AG04449 (cell line): ENCODE measurements around the gene PPP1R14B.

Experiments
- CTCF ChIA-PET: fragments of 350-600 bp; formaldehyde crosslinking; extraction: SDS; loops from one replicate; lab custom pipeline; 2021; ENCODE audit warnings: antibody characterized with exemption; lab: Yijun Ruan, JAX
- POLR2A ChIA-PET: fragments of 400-600, 350-600 bp; formaldehyde crosslinking; extraction: SDS; loops from one replicate; lab custom pipeline; 2020; ENCODE audit warnings: antibody characterized with exemption, inconsistent platforms; lab: Yijun Ruan, JAX
- DNase-seq: peaks from one replicate; pipeline ENCODE4 v3.0.0-alpha.2; 2010; ENCODE audit warnings: low read depth, low spot score
- H3K4me3 ChIP-seq: 2 replicates; pipeline ENCODE4 v1.5.1; 2011; ENCODE audit warnings: low read depth, mild to moderate bottlenecking, control low read depth, low read length
- CTCF ChIP-seq: IDR thresholded peaks from one replicate; pipeline ENCODE4 v1.5.1; 2011; ENCODE audit warnings: mild to moderate bottlenecking, moderate library complexity, low read length, control low read depth, inconsistent platforms; ENCODE audit not compliant: insufficient read depth; ENCODE audit errors: missing control alignments

Gene PPP1R14B

GRCh38 chr11:64283092-64283491 lies 36.3 kb upstream of the PPP1R14B start:
- H3K4me3 ChIP-seq, result peak overlapping the region; percentile 73; the same call in 1 of the 2 replicates
- POLR2A ChIA-PET, result interaction anchor here (0.7 to 2.2 kb wide), 4 partner anchors 11 to 37 kb away, joined by 3 to 8 read pairs (median 3); partner anchors contain the start of gene ESRRA
- CTCF ChIA-PET, result interaction anchor here (0.9 to 10.7 kb wide), 8 partner anchors 9 to 405 kb away, joined by 3 to 166 read pairs (median 8); partner anchors contain the start of genes CATSPERZ and ESRRA
- DNase-seq, result no peak
- TF ChIP-seq CTCF, result no peak

- no peak for DNase-seq
- CTCF ChIA-PET, result interaction anchor here (1.2 to 10.7 kb wide), 6 partner anchors 8 to 73 kb away, joined by 3 to 166 read pairs (median 18); partner anchors contain the start of genes CATSPERZ and ESRRA
- TF ChIP-seq CTCF, result no peak
Observed at GRCh38 chr11:64281957-64282770, 35.4 kb upstream of the PPP1R14B start.

GRCh38 chr11:64278576-64279190 lies 31.9 kb upstream of the PPP1R14B start:
- no peak for TF ChIP-seq CTCF
- ChIA-PET POLR2A (no interaction called here), CTCF (interaction anchor here (1.4 to 5.0 kb wide), 3 partner anchors 22 to 28 kb away, joined by 4 to 20 read pairs (median 4); partner anchors contain the start of gene PLCB3)

More at GRCh38 chr11:64281957-64282770, 35.4 kb upstream of the PPP1R14B start:
- POLR2A ChIA-PET, result interaction anchor here (0.7 to 2.2 kb wide), 2 partner anchors 12 to 37 kb away, joined by 3 to 8 read pairs; no protein-coding TSS in a partner anchor
- H3K4me3 ChIP-seq, result no peak overlapping the region

GRCh38 chr11:64276653-64277431 lies 30.1 kb upstream of the PPP1R14B start:
- CTCF ChIA-PET, result interaction anchor here (1.0 to 5.0 kb wide), 5 partner anchors 24 to 78 kb away, joined by 3 to 20 read pairs (median 4); partner anchors contain the start of gene PLCB3

More at GRCh38 chr11:64278576-64279190, 31.9 kb upstream of the PPP1R14B start:
- no peak for DNase-seq
- no peak overlapping the region for H3K4me3 ChIP-seq

GRCh38 chr11:64275841-64276240 lies 29.1 kb upstream of the PPP1R14B start:
- DNase-seq, result no peak
- ChIA-PET POLR2A (interaction anchor here (1.1 kb wide), 1 partner anchor 31 kb away, joined by 3 read pairs; no protein-coding TSS in a partner anchor), CTCF (interaction anchor here (1.3 to 5.0 kb wide), 3 partner anchors 25 to 79 kb away, joined by 4 to 20 read pairs (median 7); partner anchors contain the start of gene PLCB3)
- no peak overlapping the region for H3K4me3 ChIP-seq
- TF ChIP-seq CTCF, result no peak

More at GRCh38 chr11:64276653-64277431, 30.1 kb upstream of the PPP1R14B start:
- no peak for DNase-seq
- TF ChIP-seq CTCF, result no peak
- POLR2A ChIA-PET, result interaction anchor here (0.6 kb wide), 1 partner anchor 57 kb away, joined by 3 read pairs; no protein-coding TSS in a partner anchor
- H3K4me3 ChIP-seq, result no peak overlapping the region
